ENCODE results near the gene HOXC5. TPM values are rescaled to one million over a fixed set of nuclear protein-coding genes. Genes with fewer than 3 reads are reported as not detected.

Gene HOXC5
- total RNA-seq, 1 experiment from 2014 or later: 1.1 TPM

GRCh38 chr12:54029529-54030441 is 3.1 kb upstream of the HOXC5 start:
- no peaks in the 10 kb centered on the region for H3K9me3 ChIP-seq (ENCODE audit: control insufficient read depth in 1 of 2, insufficient read depth in 1 of 2, low read depth in 1 of 2, low read length in 2 of 2)
- TF ChIP-seq ELF1 (IDR thresholded peaks at IDR 0.05; ENCODE audit: borderline replicate concordance, low read depth) (no peak), ATF3 (IDR thresholded peaks at IDR 0.05) (no peak), ZFX (IDR thresholded peaks at IDR 0.05) (no peak), CEBPB (IDR thresholded peaks at IDR 0.05; ENCODE audit: low read depth) (no peak), CTCF (IDR thresholded peaks at IDR 0.05 in 2 of 3, conservative IDR thresholded peaks at IDR 0.05 in 1 of 3; ENCODE audit: borderline replicate concordance in 1 of 3, insufficient read depth in 1 of 3, low read depth in 2 of 3, low read length in 2 of 3) (no peak), ZNF274 (IDR thresholded peaks at IDR 0.05; ENCODE audit: low read depth, low read length) (no peak), YY1 (IDR thresholded peaks at IDR 0.05; ENCODE audit: extremely low read depth, insufficient replicate concordance, low read depth, low read length) (no peak), EGR1 (IDR thresholded peaks at IDR 0.05; ENCODE audit: low read depth) (no peak), FOSL1 (IDR thresholded peaks at IDR 0.05; ENCODE audit: low read depth) (no peak)
- no peaks in the 10 kb centered on the region for H3K79me2 ChIP-seq (ENCODE audit: insufficient read depth, low read length)
- no peaks in the 10 kb centered on the region for H3K27me3 ChIP-seq (ENCODE audit: insufficient read depth, low read length)
- no peaks in the 10 kb centered on the region for H3K9me2 ChIP-seq (ENCODE audit: insufficient read depth)
- no TSS peak for BruUV-seq (replicated peaks)
- no peaks in the 10 kb centered on the region for H4K20me1 ChIP-seq (ENCODE audit: insufficient read depth)
- ChIA-PET CTCF (no interaction called here), POLR2A (no interaction called here), RAD21 (ENCODE audit: low non-redundant PET in 1 of 2, low total read pairs in 2 of 2, uncharacterized antibody in 2 of 2, unreplicated experiment in 2 of 2) (no interaction called here)
- H3K9ac ChIP-seq (ENCODE audit: low read length): no peak overlapping the region
- H3K36me3 ChIP-seq (ENCODE audit: control insufficient read depth in 1 of 2, insufficient read depth in 2 of 2, low read length in 2 of 2): no peaks in the 10 kb centered on the region
- H3K27ac ChIP-seq (ENCODE audit: low read depth, low read length): no peak overlapping the region
- H2AFZ ChIP-seq (ENCODE audit: low read depth, low read length, poor library complexity, severe bottlenecking): no peak overlapping the region
- no peak overlapping the region for H3K4me2 ChIP-seq (ENCODE audit: low read length)
- intact Hi-C loops (cut with micrococcal nuclease): loop anchor here (5.0 kb wide), 1 partner anchor 108 kb away; no protein-coding TSS in a partner anchor
- ATAC-seq (no peak), DNase-seq (ENCODE audit: low read depth, low spot score) (no peak)
- no peak overlapping the region for H3K4me3 ChIP-seq (replicated peaks in 1 of 2; ENCODE audit: low read depth in 1 of 2, low read length in 2 of 2)
- peaks cover 7 to 20% of the 10 kb centered on the region in 2 experiments for H3K4me1 ChIP-seq (ENCODE audit: control insufficient read depth in 1 of 2, insufficient read depth in 2 of 2, low read length in 2 of 2)

Data from HCT116 (cell line).